ENCODE measurements around the gene KLHL35.

The KLHL35 gene

DNA sequence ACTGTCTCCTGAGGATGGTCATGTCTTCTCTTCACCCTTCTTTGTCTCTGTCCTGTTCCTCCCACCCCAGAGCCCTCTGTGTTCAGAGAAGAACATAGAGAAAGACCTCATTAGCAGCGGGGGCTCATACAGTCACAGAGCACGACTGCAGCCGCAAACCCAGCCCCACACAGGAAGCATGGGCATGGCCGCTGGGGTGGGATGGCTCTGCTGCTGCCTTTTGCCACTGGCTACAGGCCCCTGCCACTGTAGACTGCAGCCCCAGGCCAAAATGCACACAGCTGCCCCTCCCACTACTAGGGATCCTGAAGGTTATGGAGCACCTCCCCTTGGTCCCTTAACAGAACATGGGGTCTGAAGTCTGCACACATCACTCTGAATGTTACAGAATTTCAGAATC lies 34.9 kb upstream of the KLHL35 start:
- H3K4me3 ChIP-seq (ENCODE audit: insufficient read length, low read depth), result no peak overlapping the region
- H3K4me1 ChIP-seq (ENCODE audit: insufficient read depth, insufficient read length), result peaks cover 32% of the 10 kb centered on the region
- H3K27me3 ChIP-seq (ENCODE audit: insufficient read depth, insufficient read length), result no peaks in the 10 kb centered on the region
- TF ChIP-seq ZNF274 (IDR thresholded peaks at IDR 0.05; ENCODE audit: low read depth, low read length) (no peak), YY1 (IDR thresholded peaks at IDR 0.05; ENCODE audit: insufficient read depth, insufficient read length) (no peak), SUZ12 (IDR thresholded peaks at IDR 0.05; ENCODE audit: extremely low read depth, insufficient read depth, insufficient read length) (no peak)
- no peak for DNase-seq (ENCODE audit: low read depth, low spot score)
- H3K9ac ChIP-seq (ENCODE audit: insufficient read length, low read depth), result peak overlapping the region; percentile 0
- no peaks in the 10 kb centered on the region for H3K9me3 ChIP-seq (ENCODE audit: insufficient read depth, low read length)
- peaks cover 39% of the 10 kb centered on the region for H3K36me3 ChIP-seq (ENCODE audit: insufficient read depth, insufficient read length, low read length)

GRCh38 chr11:75467311-75467710 lies 34.3 kb upstream of the KLHL35 start:
- no peak overlapping the region for H3K4me3 ChIP-seq (ENCODE audit: insufficient read length, low read depth)
- H3K9me3 ChIP-seq (ENCODE audit: insufficient read depth, low read length), result no peaks in the 10 kb centered on the region
- TF ChIP-seq SUZ12 (IDR thresholded peaks at IDR 0.05; ENCODE audit: extremely low read depth, insufficient read depth, insufficient read length) (no peak), YY1 (IDR thresholded peaks at IDR 0.05; ENCODE audit: insufficient read depth, insufficient read length) (no peak), ZNF274 (IDR thresholded peaks at IDR 0.05; ENCODE audit: low read depth, low read length) (no peak)
- peaks cover 33% of the 10 kb centered on the region for H3K36me3 ChIP-seq (ENCODE audit: insufficient read depth, insufficient read length, low read length)
- peaks cover 34% of the 10 kb centered on the region for H3K4me1 ChIP-seq (ENCODE audit: insufficient read depth, insufficient read length)
- no peak overlapping the region for H3K9ac ChIP-seq (ENCODE audit: insufficient read length, low read depth)
- H3K27me3 ChIP-seq (ENCODE audit: insufficient read depth, insufficient read length), result no peaks in the 10 kb centered on the region
- DNase-seq (ENCODE audit: low read depth, low spot score), result no peak

DNA sequence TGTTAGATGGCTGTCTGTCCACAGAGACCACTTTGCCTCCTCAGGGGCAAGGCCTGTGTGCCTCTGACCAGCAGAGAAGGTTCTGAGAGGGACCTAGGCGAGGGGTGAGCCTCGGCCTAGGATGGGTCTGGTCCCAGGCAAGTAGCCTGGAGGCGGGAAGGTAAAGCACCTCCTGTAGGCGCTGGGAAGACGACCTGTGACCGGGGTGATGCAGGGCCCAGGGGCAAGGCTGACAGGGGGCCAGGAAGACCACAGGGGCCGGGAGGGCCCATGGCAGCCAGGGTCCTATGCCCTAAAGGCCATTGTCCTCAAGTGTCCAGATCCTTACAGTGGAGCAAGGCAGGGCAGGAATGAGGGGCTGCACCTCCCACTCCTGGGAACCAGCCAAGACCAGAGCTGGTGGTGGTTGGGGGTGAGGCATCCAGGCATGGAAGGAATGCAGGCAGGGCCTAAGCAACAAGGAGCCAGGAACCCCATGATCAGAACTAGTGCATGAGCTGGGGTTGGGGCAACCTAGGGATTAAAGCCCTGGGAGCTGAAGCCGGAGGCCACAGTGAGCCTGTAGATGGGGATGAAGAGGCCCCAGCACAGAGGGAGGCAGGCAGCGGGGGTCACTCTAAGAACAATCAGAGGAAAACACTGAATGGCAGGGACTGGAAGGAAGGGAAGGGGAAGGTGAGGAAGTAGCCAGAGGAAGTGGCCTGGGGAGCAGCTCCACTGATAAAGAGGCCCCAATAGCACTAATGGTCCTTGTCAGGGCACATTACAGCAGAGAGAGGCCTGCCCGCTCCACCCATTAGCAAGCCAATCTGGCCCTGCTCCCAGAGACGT lies 32.9 kb upstream of the KLHL35 start:
- Histone ChIP-seq H3K27me3 (ENCODE audit: insufficient read depth, insufficient read length) (no peaks in the 10 kb centered on the region), H3K4me1 (ENCODE audit: insufficient read depth, insufficient read length) (peaks cover 43% of the 10 kb centered on the region), H3K9ac (ENCODE audit: insufficient read length, low read depth) (no peak overlapping the region), H3K4me3 (ENCODE audit: insufficient read length, low read depth) (no peak overlapping the region), H3K9me3 (ENCODE audit: insufficient read depth, low read length) (no peaks in the 10 kb centered on the region), H3K36me3 (ENCODE audit: insufficient read depth, insufficient read length, low read length) (peaks cover 32% of the 10 kb centered on the region)
- no peak for TF ChIP-seq SUZ12 (IDR thresholded peaks at IDR 0.05; ENCODE audit: extremely low read depth, insufficient read depth, insufficient read length)
- no peak for TF ChIP-seq ZNF274 (IDR thresholded peaks at IDR 0.05; ENCODE audit: low read depth, low read length)
- TF ChIP-seq YY1 (IDR thresholded peaks at IDR 0.05; ENCODE audit: insufficient read depth, insufficient read length), result no peak
- DNase-seq (ENCODE audit: low read depth, low spot score), result no peak

- Histone ChIP-seq H3K27me3 (ENCODE audit: insufficient read depth, insufficient read length) (no peaks in the 10 kb centered on the region), H3K4me1 (ENCODE audit: insufficient read depth, insufficient read length) (peaks cover 41% of the 10 kb centered on the region), H3K4me3 (ENCODE audit: insufficient read length, low read depth) (no peak overlapping the region), H3K9me3 (ENCODE audit: insufficient read depth, low read length) (no peaks in the 10 kb centered on the region), H3K36me3 (ENCODE audit: insufficient read depth, insufficient read length, low read length) (peaks cover 44% of the 10 kb centered on the region), H3K9ac (ENCODE audit: insufficient read length, low read depth) (peak overlapping the region; percentile 36)
- no peak for TF ChIP-seq SUZ12 (IDR thresholded peaks at IDR 0.05; ENCODE audit: extremely low read depth, insufficient read depth, insufficient read length)
- no peak for DNase-seq (ENCODE audit: low read depth, low spot score)
These were observed 30.2 kb upstream of the KLHL35 start for GRCh38 chr11:75463106-75463774.

- no peak for TF ChIP-seq ZNF274 (IDR thresholded peaks at IDR 0.05; ENCODE audit: low read depth, low read length)
- no peak for TF ChIP-seq YY1 (IDR thresholded peaks at IDR 0.05; ENCODE audit: insufficient read depth, insufficient read length)
- TF ChIP-seq SUZ12 (IDR thresholded peaks at IDR 0.05; ENCODE audit: extremely low read depth, insufficient read depth, insufficient read length), result no peak
- H3K36me3 ChIP-seq (ENCODE audit: insufficient read depth, insufficient read length, low read length), result peaks cover 34% of the 10 kb centered on the region
- H3K4me3 ChIP-seq (ENCODE audit: insufficient read length, low read depth), result no peak overlapping the region
These were observed 29.2 kb upstream of the KLHL35 start for GRCh38 chr11:75462117-75462653.

GRCh38 chr11:75461151-75461550 lies 28.1 kb upstream of the KLHL35 start:
- H3K36me3 ChIP-seq (ENCODE audit: insufficient read depth, insufficient read length, low read length), result peaks cover 32% of the 10 kb centered on the region

More at GRCh38 chr11:75462117-75462653, 29.2 kb upstream of the KLHL35 start:
- peaks cover 35% of the 10 kb centered on the region for H3K4me1 ChIP-seq (ENCODE audit: insufficient read depth, insufficient read length)
- H3K27me3 ChIP-seq (ENCODE audit: insufficient read depth, insufficient read length), result no peaks in the 10 kb centered on the region
- no peaks in the 10 kb centered on the region for H3K9me3 ChIP-seq (ENCODE audit: insufficient read depth, low read length)
- DNase-seq (ENCODE audit: low read depth, low spot score), result peak; percentile 81
- peak overlapping the region; percentile 24 for H3K9ac ChIP-seq (ENCODE audit: insufficient read length, low read depth)

GRCh38 chr11:75456596-75457183 lies 23.7 kb upstream of the KLHL35 start:
- H3K36me3 ChIP-seq (ENCODE audit: insufficient read depth, insufficient read length, low read length), result peaks cover 41% of the 10 kb centered on the region
- DNase-seq (ENCODE audit: low read depth, low spot score), result no peak
- H3K4me1 ChIP-seq (ENCODE audit: insufficient read depth, insufficient read length), result peaks cover 6% of the 10 kb centered on the region
- H3K27me3 ChIP-seq (ENCODE audit: insufficient read depth, insufficient read length), result no peaks in the 10 kb centered on the region
- H3K4me3 ChIP-seq (ENCODE audit: insufficient read length, low read depth), result no peak overlapping the region
- no peaks in the 10 kb centered on the region for H3K9me3 ChIP-seq (ENCODE audit: insufficient read depth, low read length)
- H3K9ac ChIP-seq (ENCODE audit: insufficient read length, low read depth), result no peak overlapping the region
- no peak for TF ChIP-seq ZNF274 (IDR thresholded peaks at IDR 0.05; ENCODE audit: low read depth, low read length)
- no peak for TF ChIP-seq SUZ12 (IDR thresholded peaks at IDR 0.05; ENCODE audit: extremely low read depth, insufficient read depth, insufficient read length)
- TF ChIP-seq YY1 (IDR thresholded peaks at IDR 0.05; ENCODE audit: insufficient read depth, insufficient read length), result no peak

More at GRCh38 chr11:75461151-75461550, 28.1 kb upstream of the KLHL35 start:
- Histone ChIP-seq H3K9me3 (ENCODE audit: insufficient read depth, low read length) (no peaks in the 10 kb centered on the region), H3K4me3 (ENCODE audit: insufficient read length, low read depth) (no peak overlapping the region), H3K27me3 (ENCODE audit: insufficient read depth, insufficient read length) (no peaks in the 10 kb centered on the region), H3K9ac (ENCODE audit: insufficient read length, low read depth) (peak overlapping the region; percentile 24), H3K4me1 (ENCODE audit: insufficient read depth, insufficient read length) (peaks cover 30% of the 10 kb centered on the region)
- DNase-seq (ENCODE audit: low read depth, low spot score), result no peak
- TF ChIP-seq SUZ12 (IDR thresholded peaks at IDR 0.05; ENCODE audit: extremely low read depth, insufficient read depth, insufficient read length), result no peak

Measured in NT2/D1 (cell line).